Endothelial cell of umbilical vein (primary cell): Measurements from ENCODE around the gene SPDYC. TPM values are rescaled to one million over a fixed set of nuclear protein-coding genes. Genes with fewer than 3 reads are reported as not detected.

Experiments used
- BruUV-seq: library from RNA; stranded (reverse); fragments of 400-500 nt; replicated peaks from 2 replicates; lab custom pipeline; 2021; lab: Mats Ljungman, UMichigan
- CTCF ChIA-PET: fragments of 300-600, 350-600 bp; sonication (Branson Sonifier 250); formaldehyde crosslinking; loops from one replicate; lab custom pipeline; 2021; ENCODE audit warnings: antibody characterized with exemption, inconsistent platforms; lab: Charles Lee
- POLR2A ChIA-PET: fragments of 300-600, 350-600 bp; sonication (Branson Sonifier 250); formaldehyde crosslinking; loops from one replicate; lab custom pipeline; 2021; ENCODE audit warnings: antibody characterized with exemption, inconsistent platforms; lab: Charles Lee
- DNase-seq: peaks from one replicate; pipeline ENCODE4 v3.0.0-alpha.2; 2011; ENCODE audit warnings: low read depth, low spot score
- FAIRE-seq: peaks from 2 replicates; lab custom pipeline; 2011; peaks lifted over from hg19 to GRCh38; lab: Jason Lieb, UNC
- H2AFZ ChIP-seq: 2 replicates; pipeline ENCODE4 v1.6.0; 2012; ENCODE audit warnings: low read depth, low read length, control low read depth, inconsistent platforms
- H3K27ac ChIP-seq: 2 replicates; pipeline ENCODE4 v1.5.1; 2011; ENCODE audit warnings: low read depth, mild to moderate bottlenecking, control low read depth, low read length, moderate library complexity; ENCODE audit not compliant: insufficient read depth
- H3K27me3 ChIP-seq, 2 experiments: 2 replicates each; pipeline versions ENCODE4 v1.6.0 to v1.6.1; 2011; ENCODE audit warnings: low read length in 2 of 2, mixed read lengths in 1 of 2; ENCODE audit not compliant: control insufficient read depth in 2 of 2, insufficient read depth in 2 of 2
- H3K36me3 ChIP-seq, 2 experiments: 2 replicates in 1 of 2; 3 replicates in 1 of 2; pipeline ENCODE4 v1.5.1; 2011; ENCODE audit warnings: low read length in 2 of 2, mild to moderate bottlenecking in 1 of 2, moderate library complexity in 1 of 2; ENCODE audit not compliant: control insufficient read depth in 2 of 2, insufficient read depth in 2 of 2; ENCODE audit errors: extremely low read depth in 1 of 2
- H3K4me1 ChIP-seq: 3 replicates; pipeline ENCODE4 v1.5.1; 2011; ENCODE audit warnings: mild to moderate bottlenecking, low read length; ENCODE audit not compliant: control insufficient read depth, insufficient read depth; ENCODE audit errors: extremely low read depth
- H3K4me2 ChIP-seq: 2 replicates; pipeline ENCODE4 v1.6.1; 2011; ENCODE audit warnings: low read length, control low read depth, mixed read lengths; ENCODE audit not compliant: insufficient read depth
- H3K4me3 ChIP-seq, 3 experiments: fragments of 200-600 bp in 1 of 3; sonication (generic), shearing (Covaris generic) in 1 of 3; replicated peaks in 1 of 3; 2 replicates each; pipeline ENCODE4 v1.5.1; 2011 to 2016; ENCODE audit warnings: control low read depth in 3 of 3, low read length in 3 of 3, mild to moderate bottlenecking in 2 of 3, inconsistent platforms in 1 of 3, low read depth in 1 of 3, moderate library complexity in 1 of 3; ENCODE audit not compliant: insufficient read depth in 1 of 3
- H3K79me2 ChIP-seq: 2 replicates; pipeline ENCODE4 v1.6.0; 2012; ENCODE audit warnings: low read length, inconsistent platforms; ENCODE audit not compliant: control insufficient read depth, insufficient read depth
- H3K9ac ChIP-seq: replicated peaks from 2 replicates; pipeline ENCODE3; 2011; ENCODE audit warnings: low read length, control low read depth; ENCODE audit not compliant: insufficient read depth; ENCODE audit errors: extremely low read depth
- H3K9me1 ChIP-seq: replicated peaks from 3 replicates; pipeline ENCODE4 v1.6.0; 2011; ENCODE audit warnings: mild to moderate bottlenecking, low read length; ENCODE audit not compliant: control insufficient read depth, insufficient read depth; ENCODE audit errors: extremely low read depth
- H3K9me3 ChIP-seq: replicated peaks from 2 replicates; pipeline ENCODE4 v1.5.1; 2012; ENCODE audit warnings: low read length, inconsistent platforms; ENCODE audit not compliant: control insufficient read depth, insufficient read depth
- H4K20me1 ChIP-seq: replicated peaks from 2 replicates; pipeline ENCODE3; 2011; ENCODE audit warnings: mild to moderate bottlenecking, low read length; ENCODE audit not compliant: control insufficient read depth, insufficient read depth; ENCODE audit errors: extremely low read depth
- EZH2 ChIP-seq: IDR thresholded peaks from 2 replicates; pipeline ENCODE4 v1.6.1; 2012; ENCODE audit warnings: borderline replicate concordance, low read depth, mild to moderate bottlenecking, moderate library complexity, low read length, inconsistent platforms; ENCODE audit not compliant: severe bottlenecking
- FOS ChIP-seq: IDR thresholded peaks from 2 replicates; pipeline ENCODE4 v1.6.1; 2011; ENCODE audit warnings: mild to moderate bottlenecking, low read length, moderate library complexity, borderline replicate concordance; ENCODE audit not compliant: insufficient read depth
- GATA2 ChIP-seq: IDR thresholded peaks from 2 replicates; pipeline ENCODE4 v1.7.0; 2011; ENCODE audit warnings: low read depth, mild to moderate bottlenecking, moderate library complexity, mixed read lengths, low read length; ENCODE audit not compliant: insufficient read length, insufficient read depth
- JUN ChIP-seq: IDR thresholded peaks from 2 replicates; pipeline ENCODE4 v1.6.1; 2011; ENCODE audit warnings: borderline replicate concordance, low read depth; ENCODE audit not compliant: insufficient read length, insufficient read depth
- MYC ChIP-seq: IDR thresholded peaks from one replicate; pipeline ENCODE4 v1.6.1; 2011; ENCODE audit warnings: mild to moderate bottlenecking, low read depth, low read length
- POLR2A ChIP-seq: IDR thresholded peaks from 2 replicates; pipeline ENCODE4 v1.6.1; 2012; ENCODE audit warnings: low read depth, mild to moderate bottlenecking, control low read depth, low read length
- POLR2AphosphoS5 ChIP-seq: IDR thresholded peaks from 2 replicates; pipeline ENCODE4 v1.6.1; 2012; ENCODE audit warnings: low read depth, mild to moderate bottlenecking, control low read depth, low read length, moderate library complexity; ENCODE audit not compliant: insufficient read depth
- dilution Hi-C: fragments of 300-500 bp; cut with MboI; formaldehyde crosslinking; loops from one replicate; pipeline ENCODE4 v1.15.0; 2019; ENCODE audit warnings: low sequenced_read_pairs; ENCODE audit not compliant: extremely low pct_ligation_motif_present
- intact Hi-C: fragments of 100-400 bp; cut with micrococcal nuclease; formaldehyde crosslinking; loops from one replicate; pipeline ENCODE4 v1.10.0; 2022
- polyA plus RNA-seq, 4 experiments: library from polyadenylated mRNA; depleted of rRNA in 3 of 4; stranded (reverse) in 3 of 4; unstranded in 1 of 4; fragments of >200 nt; gene quantifications; 2 replicates each; pipeline versions ENCODE4 v1.2.1 to v1.2.3, GENCODE V29; 2011 to 2012; ENCODE audit warnings: missing spikeins in 1 of 4
- total RNA-seq: library from RNA; stranded (reverse); gene quantifications from 2 replicates; pipeline ENCODE4 v1.2.3, GENCODE V29; 2021
- TF ChIP-seq, protein P1 (sequence below), 2 donors: IDR thresholded peaks; 1 replicate in 1 of 2; 2 replicates in 1 of 2; pipeline ENCODE4 v1.5.1; 2011; ENCODE audit warnings: low read length in 2 of 2, mild to moderate bottlenecking in 2 of 2, moderate library complexity in 2 of 2, control low read depth in 1 of 2, inconsistent platforms in 1 of 2, low read depth in 1 of 2; ENCODE audit not compliant: insufficient read depth in 1 of 2; ENCODE audit errors: extremely low read depth in 1 of 2
- TF ChIP-seq, protein P2 (sequence below): IDR thresholded peaks from 2 replicates; pipeline ENCODE4 v1.6.1; 2011; ENCODE audit not compliant: insufficient read depth, insufficient read length

Gene SPDYC
- total and polyA plus RNA-seq, 2 donors (not counting 3 experiments of a cell fraction or from before 2014, with no cell fraction given): not detected

DNA sequence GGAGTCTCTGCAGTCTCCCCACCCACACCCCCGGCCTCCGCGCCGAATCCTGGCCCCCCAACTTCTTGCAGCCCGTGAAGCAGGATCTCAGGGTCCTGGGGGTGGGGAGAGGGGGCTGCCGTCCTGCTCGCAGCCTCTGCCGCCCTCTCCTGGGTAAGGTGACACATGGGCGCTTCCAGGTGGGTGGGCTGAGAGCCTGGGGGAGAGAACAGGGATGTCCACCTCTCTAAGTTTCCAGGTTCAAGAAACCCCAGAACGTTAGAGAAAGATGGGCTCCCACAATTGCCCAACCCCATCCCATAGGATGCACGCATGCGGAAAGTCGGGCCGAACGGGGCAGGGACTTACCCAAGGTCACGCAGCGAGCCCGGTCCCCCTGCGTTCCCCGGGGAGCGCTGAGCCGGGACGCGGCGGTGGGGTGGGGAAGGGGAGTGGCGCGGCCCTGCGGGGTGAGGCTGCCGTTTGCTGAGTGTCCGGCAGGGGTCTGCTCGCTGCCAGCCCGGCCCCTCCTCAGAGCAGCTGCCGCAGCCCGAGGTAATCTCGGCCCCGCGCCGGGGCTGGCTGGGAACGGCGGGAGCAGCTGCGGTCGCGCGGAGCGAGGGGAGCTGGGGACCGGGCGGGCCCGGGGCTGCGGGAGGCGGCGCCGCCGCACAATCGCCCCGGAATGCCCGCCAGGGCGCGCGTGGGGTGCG, 11.0 kb downstream of the SPDYC start:
- H3K4me2 ChIP-seq: peak overlapping the region; percentile 54
- BruUV-seq: no TSS peak
- peak overlapping the region; percentile 83 for H2AFZ ChIP-seq
- dilution Hi-C loops (no loop called here), intact Hi-C loops (loop anchor here (1.0 to 2.0 kb wide), 2 partner anchors 47 to 64 kb away; partner anchors contain the start of genes SYVN1 and ZNHIT2)
- peaks cover 0 to 3% of the 10 kb centered on the region in 2 experiments for H3K36me3 ChIP-seq
- ChIA-PET CTCF (interaction anchor here (1.0 to 3.4 kb wide), 15 partner anchors 11 to 149 kb away, joined by 3 to 27 read pairs (median 6); partner anchors contain the start of genes FAU, MRPL49, POLA2 and SPDYC), POLR2A (interaction anchor here (1.0 to 1.8 kb wide), 3 partner anchors 12 to 59 kb away, joined by 3 to 7 read pairs (median 4); partner anchors contain the start of genes FAU, MRPL49 and SYVN1)
- H3K4me3 ChIP-seq: peak overlapping the region; percentile 54 to 86 (median 57)
- H4K20me1 ChIP-seq: no peaks in the 10 kb centered on the region
- H3K9me1 ChIP-seq: no peaks in the 10 kb centered on the region
- TF ChIP-seq, protein P1, sequence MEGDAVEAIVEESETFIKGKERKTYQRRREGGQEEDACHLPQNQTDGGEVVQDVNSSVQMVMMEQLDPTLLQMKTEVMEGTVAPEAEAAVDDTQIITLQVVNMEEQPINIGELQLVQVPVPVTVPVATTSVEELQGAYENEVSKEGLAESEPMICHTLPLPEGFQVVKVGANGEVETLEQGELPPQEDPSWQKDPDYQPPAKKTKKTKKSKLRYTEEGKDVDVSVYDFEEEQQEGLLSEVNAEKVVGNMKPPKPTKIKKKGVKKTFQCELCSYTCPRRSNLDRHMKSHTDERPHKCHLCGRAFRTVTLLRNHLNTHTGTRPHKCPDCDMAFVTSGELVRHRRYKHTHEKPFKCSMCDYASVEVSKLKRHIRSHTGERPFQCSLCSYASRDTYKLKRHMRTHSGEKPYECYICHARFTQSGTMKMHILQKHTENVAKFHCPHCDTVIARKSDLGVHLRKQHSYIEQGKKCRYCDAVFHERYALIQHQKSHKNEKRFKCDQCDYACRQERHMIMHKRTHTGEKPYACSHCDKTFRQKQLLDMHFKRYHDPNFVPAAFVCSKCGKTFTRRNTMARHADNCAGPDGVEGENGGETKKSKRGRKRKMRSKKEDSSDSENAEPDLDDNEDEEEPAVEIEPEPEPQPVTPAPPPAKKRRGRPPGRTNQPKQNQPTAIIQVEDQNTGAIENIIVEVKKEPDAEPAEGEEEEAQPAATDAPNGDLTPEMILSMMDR (IDR thresholded peaks at IDR 0.05; ENCODE audit: extremely low read depth in 1 of 2, insufficient read depth in 1 of 2, low read depth in 1 of 2, low read length in 2 of 2): peak; percentile 44 to 68
- TF ChIP-seq POLR2AphosphoS5 (peak; percentile 11), FOS (no peak), GATA2 (no peak), EZH2 (no peak), POLR2A (no peak), JUN (no peak), MYC (no peak)
- TF ChIP-seq, protein P2, sequence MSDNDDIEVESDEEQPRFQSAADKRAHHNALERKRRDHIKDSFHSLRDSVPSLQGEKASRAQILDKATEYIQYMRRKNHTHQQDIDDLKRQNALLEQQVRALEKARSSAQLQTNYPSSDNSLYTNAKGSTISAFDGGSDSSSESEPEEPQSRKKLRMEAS: no peak
- FAIRE-seq (peak; percentile 38), DNase-seq (peak; percentile 67)
- peaks cover 9% of the 10 kb centered on the region for H3K4me1 ChIP-seq
- no peaks in the 10 kb centered on the region for H3K9me3 ChIP-seq
- H3K79me2 ChIP-seq: peaks cover 22% of the 10 kb centered on the region
- H3K27me3 ChIP-seq: no peaks in the 10 kb centered on the region
- H3K27ac ChIP-seq: peak overlapping the region; percentile 23
- H3K9ac ChIP-seq: peak overlapping the region; percentile 83
